Kasumi-1 (cell line): ENCODE data around the gene CCDC68.

Source experiments
- DNase-seq, 2 experiments: peaks; one replicate each; lab custom pipeline; 2025; lab: John Stamatoyannopoulos, UW

The CCDC68 gene

GRCh38 chr18:54961016-54961423 is 1.8 kb upstream of the CCDC68 start:
- no peak for DNase-seq

GRCh38 chr18:54960197-54960596 is 936 bp upstream of the CCDC68 start:
- DNase-seq, result no peak

- no peak for DNase-seq
Observed at GRCh38 chr18:54957996-54958395, 1.3 kb downstream of the CCDC68 start.

DNA sequence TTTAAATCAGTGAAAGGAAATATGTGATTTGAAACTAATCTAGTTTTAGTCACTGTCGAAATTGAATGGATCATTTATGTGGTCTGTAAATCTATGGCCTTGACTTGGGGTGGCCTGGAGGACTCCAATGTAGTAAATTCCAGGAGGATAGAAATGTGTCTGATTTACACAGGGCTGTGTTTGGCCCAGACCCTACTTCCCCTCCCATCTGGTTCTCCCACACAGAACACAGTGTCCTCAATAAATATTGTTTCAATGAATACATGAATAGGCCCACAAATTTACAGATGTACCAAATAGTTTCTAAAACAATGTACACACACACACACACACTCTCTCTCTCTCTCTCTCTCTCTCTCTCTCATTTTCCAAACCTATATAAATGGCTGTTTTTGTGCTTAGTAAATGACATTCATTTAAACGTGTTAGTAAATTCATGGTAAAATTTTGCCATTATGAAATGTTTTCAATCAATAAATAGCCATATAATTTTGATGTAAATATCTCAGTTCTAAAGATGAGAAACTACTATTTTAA is 1.9 kb downstream of the CCDC68 start:
- no peak for DNase-seq

DNA sequence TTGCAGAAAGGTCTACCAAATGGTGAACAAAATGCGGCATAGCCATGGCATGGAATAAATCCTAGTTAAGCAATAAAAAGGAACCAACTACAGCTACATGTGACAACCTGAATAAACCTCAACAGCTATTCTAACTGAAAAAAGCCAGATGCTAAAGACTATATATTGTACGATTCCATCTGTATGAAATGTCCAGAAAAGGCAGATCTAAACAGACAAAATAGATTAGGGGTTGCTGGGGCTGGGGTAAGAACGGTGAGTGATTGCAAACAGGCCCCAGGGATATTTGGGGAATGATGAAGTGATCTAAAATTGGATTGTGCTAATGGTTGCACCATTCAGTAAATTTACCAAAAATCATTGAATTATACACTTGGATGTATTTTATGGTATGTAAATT is 2.8 kb downstream of the CCDC68 start:
- DNase-seq, result no peak

DNA sequence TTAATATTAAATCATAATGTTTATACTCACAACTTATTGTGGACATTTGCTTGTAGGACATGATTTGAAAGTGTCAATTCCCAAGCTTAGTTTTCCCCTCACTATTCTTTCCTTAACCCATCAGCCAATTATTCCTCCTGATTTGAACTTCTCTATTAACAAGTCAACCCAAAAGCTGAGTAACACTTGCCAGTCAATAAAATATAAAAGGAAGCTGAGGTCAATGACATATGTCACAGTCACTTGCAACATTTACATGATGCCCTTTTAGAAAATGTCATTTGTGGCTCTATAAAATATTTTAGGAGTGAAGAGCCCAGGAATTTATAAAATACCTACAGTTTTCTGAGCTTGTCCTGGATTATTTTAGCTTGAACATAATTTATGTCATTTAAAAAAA is 7.2 kb downstream of the CCDC68 start:
- no peak for DNase-seq

- DNase-seq, result no peak
Observed at GRCh38 chr18:54950221-54950620, 9.0 kb downstream of the CCDC68 start.

DNA sequence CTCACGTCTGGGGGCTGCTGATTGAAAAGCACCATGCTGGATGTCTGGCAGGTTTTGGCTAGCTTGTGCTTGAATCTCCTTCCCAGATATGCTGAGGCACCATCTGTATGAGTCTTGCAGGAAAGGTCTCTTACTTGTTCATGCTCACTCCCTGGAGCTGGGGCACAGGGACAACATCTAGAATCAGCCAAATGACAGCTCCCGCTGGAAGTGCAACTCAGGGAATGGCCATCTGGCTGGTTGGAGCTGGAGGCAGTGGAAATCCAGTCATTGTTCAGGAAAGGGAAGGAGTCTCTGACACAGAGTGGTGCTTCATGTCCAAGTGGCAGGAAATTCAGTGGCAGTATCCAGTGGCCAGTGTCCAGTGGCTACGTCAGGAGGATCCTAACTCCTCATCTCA is 9.7 kb downstream of the CCDC68 start:
- DNase-seq, result no peak

DNA sequence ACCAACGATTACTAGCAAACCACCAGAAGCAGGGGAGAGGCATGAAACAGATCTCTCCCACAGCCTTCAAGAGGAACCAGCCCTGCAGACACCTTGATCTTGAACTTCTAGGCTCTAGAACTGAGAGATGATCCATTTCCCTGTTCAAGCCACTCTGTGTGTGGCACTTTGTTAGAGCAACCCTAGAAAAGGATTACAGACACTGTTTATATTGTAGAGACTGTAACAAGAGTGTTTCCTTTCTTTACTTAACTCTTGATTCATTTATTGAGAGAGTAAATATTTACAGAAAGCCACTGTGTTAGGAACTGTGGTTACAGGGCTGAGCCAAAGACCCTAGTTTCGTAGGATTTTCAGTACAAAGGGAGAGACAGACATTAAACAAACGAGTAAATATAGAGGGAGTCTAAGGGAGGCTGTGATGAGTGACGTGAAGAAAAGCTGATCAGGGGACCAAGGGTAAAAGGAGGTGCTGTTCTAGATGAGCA is 10.9 kb downstream of the CCDC68 start:
- no peak for DNase-seq

DNA sequence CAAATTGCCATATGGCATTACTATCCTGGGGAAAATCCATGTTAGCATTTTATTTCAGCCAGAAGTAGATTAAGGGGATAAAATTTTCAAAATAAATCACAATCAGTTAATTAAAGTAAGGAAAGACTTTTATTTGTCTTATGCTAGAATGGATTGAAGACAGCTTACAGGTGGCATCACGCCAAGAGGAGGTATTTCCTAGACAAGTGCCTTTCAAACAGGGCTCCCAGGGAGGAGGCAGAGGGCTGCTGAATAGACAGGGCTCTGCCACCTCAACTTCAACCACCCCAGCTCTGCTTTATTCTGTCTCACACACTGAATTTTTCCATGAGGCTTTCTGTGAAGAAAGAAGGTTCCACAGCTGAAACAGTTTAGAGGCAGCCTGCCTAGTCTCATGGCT is 12.2 kb downstream of the CCDC68 start:
- no peak for DNase-seq

DNA sequence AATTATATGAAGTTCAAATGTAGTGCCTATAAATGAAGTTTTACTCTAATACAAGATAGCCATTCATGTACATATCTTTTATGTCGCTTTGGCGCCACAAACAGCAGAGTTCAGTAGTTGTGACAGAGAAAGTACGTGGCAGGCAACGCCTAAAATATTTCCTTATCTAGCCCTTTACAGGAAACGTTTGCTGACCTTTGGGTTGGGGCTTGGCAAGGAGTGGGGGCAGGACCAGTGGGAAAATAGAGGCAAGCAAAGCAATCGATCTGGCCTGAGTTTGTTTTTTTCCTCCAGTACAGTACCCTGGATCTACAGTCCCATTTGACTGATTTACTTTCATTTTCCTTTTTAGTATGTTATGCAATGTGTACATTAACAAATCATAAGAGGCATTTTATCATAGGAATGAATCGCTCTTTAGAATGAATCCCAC is 13.1 kb downstream of the CCDC68 start:
- peak; percentile 50 to 53 for DNase-seq

- DNase-seq, result no peak
Observed at GRCh38 chr18:54945576-54946125, 13.6 kb downstream of the CCDC68 start.

- DNase-seq, result no peak
Observed at GRCh38 chr18:54942569-54942968, 16.7 kb downstream of the CCDC68 start.

GRCh38 chr18:54942144-54942543 is 17.1 kb downstream of the CCDC68 start:
- DNase-seq, result no peak

GRCh38 chr18:54939361-54939917 is 19.8 kb downstream of the CCDC68 start:
- DNase-seq, result no peak

- DNase-seq, result no peak
Observed at GRCh38 chr18:54938506-54938905, 20.8 kb downstream of the CCDC68 start.

- no peak for DNase-seq
Observed at GRCh38 chr18:54932472-54932871, 26.8 kb downstream of the CCDC68 start.

DNA sequence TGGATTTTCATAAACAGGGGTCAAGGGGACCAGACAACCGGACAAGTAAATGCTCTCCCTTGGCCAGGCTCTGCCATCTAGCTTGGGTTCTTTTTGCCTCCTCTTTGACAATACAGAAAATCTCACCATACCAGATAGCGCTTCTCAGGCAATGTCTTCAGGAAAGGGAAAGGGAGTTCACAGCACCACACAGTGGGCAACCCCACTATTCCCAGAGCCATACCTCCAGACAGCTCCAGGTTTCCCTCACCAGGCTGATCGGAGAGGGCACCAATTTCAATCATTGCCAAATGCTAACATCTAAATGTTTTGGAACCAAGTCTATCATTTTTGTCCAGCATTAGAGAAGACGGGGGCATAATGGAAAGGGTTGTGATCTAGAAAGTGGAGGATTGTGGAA is 28.1 kb downstream of the CCDC68 start:
- no peak for DNase-seq

DNA sequence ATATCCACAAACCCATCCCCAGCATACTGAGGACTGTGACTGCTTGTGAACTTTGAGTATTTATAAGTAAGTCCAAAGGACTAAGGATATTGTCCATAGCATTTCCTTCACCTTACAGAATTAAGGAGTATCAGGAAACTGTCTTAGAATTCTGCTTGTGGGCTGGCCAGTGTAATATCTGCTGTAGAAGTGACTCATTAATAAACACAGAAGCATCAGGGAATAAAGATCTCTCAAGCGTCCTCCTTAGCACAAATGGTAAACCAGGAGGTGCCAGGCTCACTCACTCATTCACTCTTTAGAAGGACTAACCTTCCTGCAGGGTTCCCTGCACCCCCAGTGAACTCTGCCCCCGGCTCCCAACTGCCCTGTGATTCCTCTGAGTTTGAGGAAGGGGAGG is 31.0 kb downstream of the CCDC68 start:
- no peak for DNase-seq

- no peak for DNase-seq
Observed at GRCh38 chr18:54926593-54927325, 32.5 kb downstream of the CCDC68 start.

- DNase-seq, result no peak
Observed at GRCh38 chr18:54924948-54925347, 34.3 kb downstream of the CCDC68 start.

DNA sequence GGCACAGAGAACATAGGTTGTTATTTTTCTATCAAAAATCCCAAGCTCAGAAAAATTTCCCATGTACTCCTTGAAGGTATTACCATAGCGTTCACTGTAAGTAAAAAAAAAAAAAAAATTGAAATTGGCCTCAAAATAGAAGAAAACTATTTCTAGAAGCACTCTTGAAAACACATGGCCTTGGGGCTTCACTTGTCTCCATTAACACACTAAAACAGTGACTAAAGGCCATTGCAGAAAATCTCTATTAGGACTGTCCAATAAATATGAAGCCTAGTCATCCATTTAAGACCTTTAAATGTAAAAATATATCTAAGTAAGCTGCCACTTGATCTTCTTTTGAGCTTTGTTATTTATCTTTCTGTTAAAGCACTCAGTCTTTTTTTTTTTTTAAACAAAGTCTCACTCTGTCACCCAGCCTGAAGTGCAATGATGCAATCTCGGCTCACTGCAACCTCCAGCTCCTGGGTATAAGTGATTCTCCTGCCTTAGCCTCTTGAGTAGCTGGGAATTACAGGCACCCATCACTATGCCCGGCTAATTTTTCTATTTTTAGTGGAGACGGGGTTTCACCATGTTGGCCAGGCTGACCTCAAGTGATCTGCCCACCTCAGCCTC is 35.8 kb downstream of the CCDC68 start:
- DNase-seq, result no peak

DNA sequence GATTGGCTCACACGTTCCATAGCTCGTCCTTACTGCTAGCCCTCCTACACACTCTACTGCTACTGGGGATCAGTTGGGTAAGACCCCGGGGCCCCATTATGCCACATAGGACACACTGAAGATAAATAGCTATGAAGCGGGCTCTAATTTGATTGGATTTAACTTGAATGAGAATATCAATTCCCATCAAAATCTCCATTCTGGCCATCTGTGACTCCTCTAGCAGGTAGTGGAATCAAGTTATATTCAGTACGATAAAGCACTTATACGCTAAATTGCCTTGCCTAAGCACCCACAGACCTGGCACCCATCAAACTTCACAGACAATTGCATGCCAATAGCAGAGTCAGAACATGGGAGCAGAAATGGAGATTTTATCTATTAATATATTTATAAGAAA is 39.8 kb downstream of the CCDC68 start:
- no peak for DNase-seq
